Measurements from ENCODE around the gene UBTF. TPM values are rescaled to one million over a fixed set of nuclear protein-coding genes. Genes with fewer than 3 reads are reported as not detected.

UBTF gene
- total and polyA plus RNA-seq, 2 of the 4 experiments (the other 2 are of a cell fraction), result 29.7 to 42.1 TPM

GRCh38 chr17:44198721-44199552 is 20.5 kb downstream of the UBTF start (continued):
- TF ChIP-seq, protein P1, sequence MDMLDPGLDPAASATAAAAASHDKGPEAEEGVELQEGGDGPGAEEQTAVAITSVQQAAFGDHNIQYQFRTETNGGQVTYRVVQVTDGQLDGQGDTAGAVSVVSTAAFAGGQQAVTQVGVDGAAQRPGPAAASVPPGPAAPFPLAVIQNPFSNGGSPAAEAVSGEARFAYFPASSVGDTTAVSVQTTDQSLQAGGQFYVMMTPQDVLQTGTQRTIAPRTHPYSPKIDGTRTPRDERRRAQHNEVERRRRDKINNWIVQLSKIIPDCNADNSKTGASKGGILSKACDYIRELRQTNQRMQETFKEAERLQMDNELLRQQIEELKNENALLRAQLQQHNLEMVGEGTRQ (IDR thresholded peaks at IDR 0.05; ENCODE audit: low read depth, low read length), result no peak

All from IMR-90 (cell line).